Keratinocyte (primary cell): ENCODE data around the gene HSP90AB1.

ENCODE experiments used
- EZH2 ChIP-seq: IDR thresholded peaks from one replicate; pipeline ENCODE4 v1.6.1; 2012; ENCODE audit warnings: inconsistent platforms, mild to moderate bottlenecking, low read length, moderate library complexity
- TF ChIP-seq, protein P1 (sequence below), 3 experiments: IDR thresholded peaks in 1 of 3; conservative IDR thresholded peaks in 1 of 3; optimal IDR thresholded peaks in 1 of 3; 2 replicates in 2 of 3; 3 replicates in 1 of 3; pipeline versions ENCODE3 to v1.5.1; 2011; ENCODE audit warnings: low read length in 3 of 3, mild to moderate bottlenecking in 3 of 3, moderate library complexity in 2 of 3, control low read depth in 1 of 3, inconsistent platforms in 1 of 3; ENCODE audit not compliant: insufficient read depth in 2 of 3; ENCODE audit errors: extremely low read depth in 1 of 3

DNA sequence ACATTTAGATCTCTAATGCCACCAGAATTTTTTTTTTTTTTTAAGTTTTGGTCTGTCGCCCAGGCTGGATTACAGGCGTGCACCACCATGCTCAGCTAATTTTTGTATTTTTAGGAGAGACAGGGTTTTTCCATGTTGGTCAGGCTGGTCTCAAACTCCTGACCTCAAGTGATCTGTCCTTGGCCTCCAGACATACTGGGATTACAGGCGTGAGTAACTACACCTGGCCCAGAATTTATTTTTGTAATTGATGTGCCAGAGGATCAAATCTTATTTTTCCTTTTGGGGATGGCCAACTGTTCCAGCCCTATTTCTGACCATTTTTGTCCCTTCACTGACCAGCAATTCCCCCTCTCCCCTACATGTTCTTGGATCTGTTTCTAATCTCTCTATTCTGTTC is 48.2 kb upstream of the HSP90AB1 start:
- no peak for TF ChIP-seq EZH2
- TF ChIP-seq, protein P1, sequence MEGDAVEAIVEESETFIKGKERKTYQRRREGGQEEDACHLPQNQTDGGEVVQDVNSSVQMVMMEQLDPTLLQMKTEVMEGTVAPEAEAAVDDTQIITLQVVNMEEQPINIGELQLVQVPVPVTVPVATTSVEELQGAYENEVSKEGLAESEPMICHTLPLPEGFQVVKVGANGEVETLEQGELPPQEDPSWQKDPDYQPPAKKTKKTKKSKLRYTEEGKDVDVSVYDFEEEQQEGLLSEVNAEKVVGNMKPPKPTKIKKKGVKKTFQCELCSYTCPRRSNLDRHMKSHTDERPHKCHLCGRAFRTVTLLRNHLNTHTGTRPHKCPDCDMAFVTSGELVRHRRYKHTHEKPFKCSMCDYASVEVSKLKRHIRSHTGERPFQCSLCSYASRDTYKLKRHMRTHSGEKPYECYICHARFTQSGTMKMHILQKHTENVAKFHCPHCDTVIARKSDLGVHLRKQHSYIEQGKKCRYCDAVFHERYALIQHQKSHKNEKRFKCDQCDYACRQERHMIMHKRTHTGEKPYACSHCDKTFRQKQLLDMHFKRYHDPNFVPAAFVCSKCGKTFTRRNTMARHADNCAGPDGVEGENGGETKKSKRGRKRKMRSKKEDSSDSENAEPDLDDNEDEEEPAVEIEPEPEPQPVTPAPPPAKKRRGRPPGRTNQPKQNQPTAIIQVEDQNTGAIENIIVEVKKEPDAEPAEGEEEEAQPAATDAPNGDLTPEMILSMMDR (optimal IDR thresholded peaks at IDR 0.05 in 1 of 3, IDR thresholded peaks at IDR 0.05 in 1 of 3, conservative IDR thresholded peaks at IDR 0.05 in 1 of 3; ENCODE audit: extremely low read depth in 1 of 3, insufficient read depth in 2 of 3, low read length in 3 of 3): no peak
